Endothelial cell of umbilical vein (primary cell): ENCODE results near the gene FUT8. TPM values are rescaled to one million over a fixed set of nuclear protein-coding genes. Genes with fewer than 3 reads are reported as not detected.
A peak's percentile ranks its signal among the peaks of the same experiment; 100 is the strongest.

ENCODE experiments used
- BruUV-seq: library from RNA; stranded (reverse); fragments of 400-500 nt; replicated peaks from 2 replicates; lab custom pipeline; 2021; lab: Mats Ljungman, UMichigan
- CTCF ChIA-PET: fragments of 300-600, 350-600 bp; sonication (Branson Sonifier 250); formaldehyde crosslinking; loops from one replicate; lab custom pipeline; 2021; ENCODE audit warnings: antibody characterized with exemption, inconsistent platforms; lab: Charles Lee
- POLR2A ChIA-PET: fragments of 300-600, 350-600 bp; sonication (Branson Sonifier 250); formaldehyde crosslinking; loops from one replicate; lab custom pipeline; 2021; ENCODE audit warnings: antibody characterized with exemption, inconsistent platforms; lab: Charles Lee
- DNase-seq: peaks from one replicate; pipeline ENCODE4 v3.0.0-alpha.2; 2011; ENCODE audit warnings: low read depth, low spot score
- FAIRE-seq: peaks from 2 replicates; lab custom pipeline; 2011; peaks lifted over from hg19 to GRCh38; lab: Jason Lieb, UNC
- H2AFZ ChIP-seq: 2 replicates; pipeline ENCODE4 v1.6.0; 2012; ENCODE audit warnings: low read depth, low read length, control low read depth, inconsistent platforms
- H3K27ac ChIP-seq: 2 replicates; pipeline ENCODE4 v1.5.1; 2011; ENCODE audit warnings: low read depth, mild to moderate bottlenecking, control low read depth, low read length, moderate library complexity; ENCODE audit not compliant: insufficient read depth
- H3K27me3 ChIP-seq, 2 experiments: 2 replicates each; pipeline versions ENCODE4 v1.6.0 to v1.6.1; 2011; ENCODE audit warnings: low read length in 2 of 2, mixed read lengths in 1 of 2; ENCODE audit not compliant: control insufficient read depth in 2 of 2, insufficient read depth in 2 of 2
- H3K36me3 ChIP-seq, 2 experiments: 2 replicates in 1 of 2; 3 replicates in 1 of 2; pipeline ENCODE4 v1.5.1; 2011; ENCODE audit warnings: low read length in 2 of 2, mild to moderate bottlenecking in 1 of 2, moderate library complexity in 1 of 2; ENCODE audit not compliant: control insufficient read depth in 2 of 2, insufficient read depth in 2 of 2; ENCODE audit errors: extremely low read depth in 1 of 2
- H3K4me1 ChIP-seq: 3 replicates; pipeline ENCODE4 v1.5.1; 2011; ENCODE audit warnings: mild to moderate bottlenecking, low read length; ENCODE audit not compliant: control insufficient read depth, insufficient read depth; ENCODE audit errors: extremely low read depth
- H3K4me2 ChIP-seq: 2 replicates; pipeline ENCODE4 v1.6.1; 2011; ENCODE audit warnings: low read length, control low read depth, mixed read lengths; ENCODE audit not compliant: insufficient read depth
- H3K4me3 ChIP-seq, 3 experiments: fragments of 200-600 bp in 1 of 3; sonication (generic), shearing (Covaris generic) in 1 of 3; replicated peaks in 1 of 3; 2 replicates each; pipeline ENCODE4 v1.5.1; 2011 to 2016; ENCODE audit warnings: control low read depth in 3 of 3, low read length in 3 of 3, mild to moderate bottlenecking in 2 of 3, inconsistent platforms in 1 of 3, low read depth in 1 of 3, moderate library complexity in 1 of 3; ENCODE audit not compliant: insufficient read depth in 1 of 3
- H3K79me2 ChIP-seq: 2 replicates; pipeline ENCODE4 v1.6.0; 2012; ENCODE audit warnings: low read length, inconsistent platforms; ENCODE audit not compliant: control insufficient read depth, insufficient read depth
- H3K9ac ChIP-seq: replicated peaks from 2 replicates; pipeline ENCODE3; 2011; ENCODE audit warnings: low read length, control low read depth; ENCODE audit not compliant: insufficient read depth; ENCODE audit errors: extremely low read depth
- H3K9me1 ChIP-seq: replicated peaks from 3 replicates; pipeline ENCODE4 v1.6.0; 2011; ENCODE audit warnings: mild to moderate bottlenecking, low read length; ENCODE audit not compliant: control insufficient read depth, insufficient read depth; ENCODE audit errors: extremely low read depth
- H3K9me3 ChIP-seq: replicated peaks from 2 replicates; pipeline ENCODE4 v1.5.1; 2012; ENCODE audit warnings: low read length, inconsistent platforms; ENCODE audit not compliant: control insufficient read depth, insufficient read depth
- H4K20me1 ChIP-seq: replicated peaks from 2 replicates; pipeline ENCODE3; 2011; ENCODE audit warnings: mild to moderate bottlenecking, low read length; ENCODE audit not compliant: control insufficient read depth, insufficient read depth; ENCODE audit errors: extremely low read depth
- EZH2 ChIP-seq: IDR thresholded peaks from 2 replicates; pipeline ENCODE4 v1.6.1; 2012; ENCODE audit warnings: borderline replicate concordance, low read depth, mild to moderate bottlenecking, moderate library complexity, low read length, inconsistent platforms; ENCODE audit not compliant: severe bottlenecking
- FOS ChIP-seq: IDR thresholded peaks from 2 replicates; pipeline ENCODE4 v1.6.1; 2011; ENCODE audit warnings: mild to moderate bottlenecking, low read length, moderate library complexity, borderline replicate concordance; ENCODE audit not compliant: insufficient read depth
- GATA2 ChIP-seq: IDR thresholded peaks from 2 replicates; pipeline ENCODE4 v1.7.0; 2011; ENCODE audit warnings: low read depth, mild to moderate bottlenecking, moderate library complexity, mixed read lengths, low read length; ENCODE audit not compliant: insufficient read length, insufficient read depth
- JUN ChIP-seq: IDR thresholded peaks from 2 replicates; pipeline ENCODE4 v1.6.1; 2011; ENCODE audit warnings: borderline replicate concordance, low read depth; ENCODE audit not compliant: insufficient read length, insufficient read depth
- MYC ChIP-seq: IDR thresholded peaks from one replicate; pipeline ENCODE4 v1.6.1; 2011; ENCODE audit warnings: mild to moderate bottlenecking, low read depth, low read length
- POLR2A ChIP-seq: IDR thresholded peaks from 2 replicates; pipeline ENCODE4 v1.6.1; 2012; ENCODE audit warnings: low read depth, mild to moderate bottlenecking, control low read depth, low read length
- dilution Hi-C: fragments of 300-500 bp; cut with MboI; formaldehyde crosslinking; loops from one replicate; pipeline ENCODE4 v1.15.0; 2019; ENCODE audit warnings: low sequenced_read_pairs; ENCODE audit not compliant: extremely low pct_ligation_motif_present
- intact Hi-C: fragments of 100-400 bp; cut with micrococcal nuclease; formaldehyde crosslinking; loops from one replicate; pipeline ENCODE4 v1.10.0; 2022
- polyA plus RNA-seq, 4 experiments: library from polyadenylated mRNA; depleted of rRNA in 3 of 4; stranded (reverse) in 3 of 4; unstranded in 1 of 4; fragments of >200 nt; gene quantifications; 2 replicates each; pipeline versions ENCODE4 v1.2.1 to v1.2.3, GENCODE V29; 2011 to 2012; ENCODE audit warnings: missing spikeins in 1 of 4
- total RNA-seq: library from RNA; stranded (reverse); gene quantifications from 2 replicates; pipeline ENCODE4 v1.2.3, GENCODE V29; 2021
- TF ChIP-seq, protein P1 (sequence below), 2 donors: IDR thresholded peaks; 1 replicate in 1 of 2; 2 replicates in 1 of 2; pipeline ENCODE4 v1.5.1; 2011; ENCODE audit warnings: low read length in 2 of 2, mild to moderate bottlenecking in 2 of 2, moderate library complexity in 2 of 2, control low read depth in 1 of 2, inconsistent platforms in 1 of 2, low read depth in 1 of 2; ENCODE audit not compliant: insufficient read depth in 1 of 2; ENCODE audit errors: extremely low read depth in 1 of 2
- TF ChIP-seq, protein P2 (sequence below): IDR thresholded peaks from 2 replicates; pipeline ENCODE4 v1.6.1; 2011; ENCODE audit not compliant: insufficient read depth, insufficient read length

Gene FUT8
- total and polyA plus RNA-seq, 2 donors (not counting 3 experiments of a cell fraction or from before 2014, with no cell fraction given): 16.7 to 38.8 TPM

GRCh38 chr14:65413739-65414045 lies 1.2 kb downstream of the FUT8 start:
- intact Hi-C loops: loop anchor here (2.0 to 5.0 kb wide), 2 partner anchors 174 to 427 kb away; partner anchors contain the start of gene FNTB

More at GRCh38 chr14:65413739-65414045, 1.2 kb downstream of the FUT8 start:
- BruUV-seq: no TSS peak
- Histone ChIP-seq H3K9ac (peak overlapping the region; percentile 50), H3K79me2 (peaks cover 45% of the 10 kb centered on the region), H2AFZ (peak overlapping the region; percentile 94), H3K27me3 (no peaks in the 10 kb centered on the region), H3K4me2 (peak overlapping the region; percentile 87), H3K9me3 (no peaks in the 10 kb centered on the region), H4K20me1 (no peaks in the 10 kb centered on the region), H3K4me1 (peaks cover 18% of the 10 kb centered on the region), H3K36me3 (no peaks in the 10 kb centered on the region), H3K9me1 (no peaks in the 10 kb centered on the region), H3K4me3 (peak overlapping the region; percentile 75 to 96 (median 85)), H3K27ac (no peak overlapping the region)
- TF ChIP-seq, protein P1, sequence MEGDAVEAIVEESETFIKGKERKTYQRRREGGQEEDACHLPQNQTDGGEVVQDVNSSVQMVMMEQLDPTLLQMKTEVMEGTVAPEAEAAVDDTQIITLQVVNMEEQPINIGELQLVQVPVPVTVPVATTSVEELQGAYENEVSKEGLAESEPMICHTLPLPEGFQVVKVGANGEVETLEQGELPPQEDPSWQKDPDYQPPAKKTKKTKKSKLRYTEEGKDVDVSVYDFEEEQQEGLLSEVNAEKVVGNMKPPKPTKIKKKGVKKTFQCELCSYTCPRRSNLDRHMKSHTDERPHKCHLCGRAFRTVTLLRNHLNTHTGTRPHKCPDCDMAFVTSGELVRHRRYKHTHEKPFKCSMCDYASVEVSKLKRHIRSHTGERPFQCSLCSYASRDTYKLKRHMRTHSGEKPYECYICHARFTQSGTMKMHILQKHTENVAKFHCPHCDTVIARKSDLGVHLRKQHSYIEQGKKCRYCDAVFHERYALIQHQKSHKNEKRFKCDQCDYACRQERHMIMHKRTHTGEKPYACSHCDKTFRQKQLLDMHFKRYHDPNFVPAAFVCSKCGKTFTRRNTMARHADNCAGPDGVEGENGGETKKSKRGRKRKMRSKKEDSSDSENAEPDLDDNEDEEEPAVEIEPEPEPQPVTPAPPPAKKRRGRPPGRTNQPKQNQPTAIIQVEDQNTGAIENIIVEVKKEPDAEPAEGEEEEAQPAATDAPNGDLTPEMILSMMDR (IDR thresholded peaks at IDR 0.05; ENCODE audit: extremely low read depth in 1 of 2, insufficient read depth in 1 of 2, low read depth in 1 of 2, low read length in 2 of 2): no peak
- TF ChIP-seq GATA2 (no peak), POLR2A (no peak), JUN (no peak), EZH2 (no peak), MYC (no peak), FOS (no peak)
- TF ChIP-seq, protein P2, sequence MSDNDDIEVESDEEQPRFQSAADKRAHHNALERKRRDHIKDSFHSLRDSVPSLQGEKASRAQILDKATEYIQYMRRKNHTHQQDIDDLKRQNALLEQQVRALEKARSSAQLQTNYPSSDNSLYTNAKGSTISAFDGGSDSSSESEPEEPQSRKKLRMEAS: no peak
- FAIRE-seq (no peak), DNase-seq (no peak)
- ChIA-PET CTCF (interaction anchor here (0.8 to 13.1 kb wide), 9 partner anchors 184 to 546 kb away, joined by 3 to 926 read pairs (median 14); partner anchors contain the start of gene MAX), POLR2A (no interaction called here)
- dilution Hi-C loops: no loop called here
